ENCODE data around the gene ZNF576.
A peak's percentile ranks its signal among the peaks of the same experiment; 100 is the strongest.
"Not testable (repeated sequence)": the region's sequence is repeated elsewhere in the genome, so short reads cannot be mapped to it uniquely, and the experiment has no call there.

The ZNF576 gene

GRCh38 chr19:43595999-43596841, at the start of gene ZNF576, which contains the start of gene IRGQ:
Gene ZNF576, plus strand, starts transcription at chr19:43596595. Its CDS starts 514 bp downstream, at chr19:43597109.
Gene IRGQ, minus strand, starts transcription at chr19:43596134. Its CDS starts 796 bp downstream, at chr19:43595338.
- Histone ChIP-seq H3K9me3 (ENCODE audit: control insufficient read depth, insufficient read depth, low read depth, low read length) (no peaks in the 10 kb centered on the region), H3K27me3 (ENCODE audit: control insufficient read depth, insufficient read depth, low read length) (no peaks in the 10 kb centered on the region), H3K27ac (ENCODE audit: low read depth, low read length) (peak within 1 kb of the TSS; percentile 98), H3K36me3 (ENCODE audit: control insufficient read depth, insufficient read depth, low read length) (peaks cover 37% of the 10 kb centered on the region), H3K4me3 (ENCODE audit: low read depth, low read length) (peak within 1 kb of the TSS; percentile 93), H3K9ac (ENCODE audit: low read length) (peak within 1 kb of the TSS; percentile 98), H3K4me1 (ENCODE audit: control insufficient read depth, insufficient read depth, low read length) (peaks cover 5% of the 10 kb centered on the region; the same call in 1 of the 2 replicates)

GRCh38 chr19:43547926-43548325, 48.5 kb upstream of the ZNF576 start:
- peaks cover 48% of the 10 kb centered on the region for H3K36me3 ChIP-seq (ENCODE audit: control insufficient read depth, insufficient read depth, low read length)

GRCh38 chr19:43548706-43549105, 47.7 kb upstream of the ZNF576 start:
- no peak overlapping the region for H3K27ac ChIP-seq (ENCODE audit: low read depth, low read length)
- no peak overlapping the region for H3K9ac ChIP-seq (ENCODE audit: low read length)
- no peaks in the 10 kb centered on the region for H3K27me3 ChIP-seq (ENCODE audit: control insufficient read depth, insufficient read depth, low read length)
- no peaks in the 10 kb centered on the region for H3K4me1 ChIP-seq (ENCODE audit: control insufficient read depth, insufficient read depth, low read length)
- H3K9me3 ChIP-seq (ENCODE audit: control insufficient read depth, insufficient read depth, low read depth, low read length), result no peaks in the 10 kb centered on the region
- H3K4me3 ChIP-seq (ENCODE audit: low read depth, low read length), result no peak overlapping the region
- peaks cover 48% of the 10 kb centered on the region for H3K36me3 ChIP-seq (ENCODE audit: control insufficient read depth, insufficient read depth, low read length)

More at GRCh38 chr19:43547926-43548325, 48.5 kb upstream of the ZNF576 start:
- not testable (repeated sequence) for H3K27me3 ChIP-seq (ENCODE audit: control insufficient read depth, insufficient read depth, low read length); H3K27ac ChIP-seq (ENCODE audit: low read depth, low read length); H3K9ac ChIP-seq (ENCODE audit: low read length); H3K4me3 ChIP-seq (ENCODE audit: low read depth, low read length); H3K9me3 ChIP-seq (ENCODE audit: control insufficient read depth, insufficient read depth, low read depth, low read length); H3K4me1 ChIP-seq (ENCODE audit: control insufficient read depth, insufficient read depth, low read length)

GRCh38 chr19:43551399-43552197, 44.8 kb upstream of the ZNF576 start:
- Histone ChIP-seq H3K4me3 (ENCODE audit: low read depth, low read length) (no peak overlapping the region), H3K36me3 (ENCODE audit: control insufficient read depth, insufficient read depth, low read length) (peaks cover 44% of the 10 kb centered on the region), H3K27me3 (ENCODE audit: control insufficient read depth, insufficient read depth, low read length) (no peaks in the 10 kb centered on the region), H3K4me1 (ENCODE audit: control insufficient read depth, insufficient read depth, low read length) (no peaks in the 10 kb centered on the region), H3K9me3 (ENCODE audit: control insufficient read depth, insufficient read depth, low read depth, low read length) (no peaks in the 10 kb centered on the region), H3K27ac (ENCODE audit: low read depth, low read length) (no peak overlapping the region), H3K9ac (ENCODE audit: low read length) (no peak overlapping the region)

- Histone ChIP-seq H3K4me3 (ENCODE audit: low read depth, low read length) (no peak overlapping the region), H3K9ac (ENCODE audit: low read length) (no peak overlapping the region), H3K4me1 (ENCODE audit: control insufficient read depth, insufficient read depth, low read length) (no peaks in the 10 kb centered on the region), H3K27ac (ENCODE audit: low read depth, low read length) (no peak overlapping the region), H3K27me3 (ENCODE audit: control insufficient read depth, insufficient read depth, low read length) (no peaks in the 10 kb centered on the region), H3K9me3 (ENCODE audit: control insufficient read depth, insufficient read depth, low read depth, low read length) (no peaks in the 10 kb centered on the region), H3K36me3 (ENCODE audit: control insufficient read depth, insufficient read depth, low read length) (peaks cover 44% of the 10 kb centered on the region)
Measured at GRCh38 chr19:43552198-43552450, 44.3 kb upstream of the ZNF576 start.

- Histone ChIP-seq H3K9ac (ENCODE audit: low read length) (no peak overlapping the region), H3K36me3 (ENCODE audit: control insufficient read depth, insufficient read depth, low read length) (peaks cover 44% of the 10 kb centered on the region), H3K27ac (ENCODE audit: low read depth, low read length) (no peak overlapping the region)
Measured at GRCh38 chr19:43552616-43553015, 43.8 kb upstream of the ZNF576 start.

GRCh38 chr19:43553656-43554055, 42.7 kb upstream of the ZNF576 start:
- Histone ChIP-seq H3K4me1 (ENCODE audit: control insufficient read depth, insufficient read depth, low read length) (no peaks in the 10 kb centered on the region), H3K27ac (ENCODE audit: low read depth, low read length) (no peak overlapping the region), H3K36me3 (ENCODE audit: control insufficient read depth, insufficient read depth, low read length) (peaks cover 49% of the 10 kb centered on the region), H3K9me3 (ENCODE audit: control insufficient read depth, insufficient read depth, low read depth, low read length) (no peaks in the 10 kb centered on the region), H3K27me3 (ENCODE audit: control insufficient read depth, insufficient read depth, low read length) (no peaks in the 10 kb centered on the region), H3K9ac (ENCODE audit: low read length) (no peak overlapping the region), H3K4me3 (ENCODE audit: low read depth, low read length) (no peak overlapping the region)

More at GRCh38 chr19:43552616-43553015, 43.8 kb upstream of the ZNF576 start:
- Histone ChIP-seq H3K4me3 (ENCODE audit: low read depth, low read length) (no peak overlapping the region), H3K9me3 (ENCODE audit: control insufficient read depth, insufficient read depth, low read depth, low read length) (no peaks in the 10 kb centered on the region), H3K27me3 (ENCODE audit: control insufficient read depth, insufficient read depth, low read length) (no peaks in the 10 kb centered on the region), H3K4me1 (ENCODE audit: control insufficient read depth, insufficient read depth, low read length) (no peaks in the 10 kb centered on the region)

- H3K9ac ChIP-seq (ENCODE audit: low read length), result no peak overlapping the region
- H3K9me3 ChIP-seq (ENCODE audit: control insufficient read depth, insufficient read depth, low read depth, low read length), result no peaks in the 10 kb centered on the region
- H3K4me1 ChIP-seq (ENCODE audit: control insufficient read depth, insufficient read depth, low read length), result no peaks in the 10 kb centered on the region
- no peak overlapping the region for H3K27ac ChIP-seq (ENCODE audit: low read depth, low read length)
- peaks cover 46% of the 10 kb centered on the region for H3K36me3 ChIP-seq (ENCODE audit: control insufficient read depth, insufficient read depth, low read length)
- H3K27me3 ChIP-seq (ENCODE audit: control insufficient read depth, insufficient read depth, low read length), result no peaks in the 10 kb centered on the region
- no peak overlapping the region for H3K4me3 ChIP-seq (ENCODE audit: low read depth, low read length)
Measured at GRCh38 chr19:43554317-43554895, 42.0 kb upstream of the ZNF576 start.

- Histone ChIP-seq H3K27ac (ENCODE audit: low read depth, low read length) (no peak overlapping the region), H3K4me1 (ENCODE audit: control insufficient read depth, insufficient read depth, low read length) (no peaks in the 10 kb centered on the region), H3K9ac (ENCODE audit: low read length) (no peak overlapping the region), H3K4me3 (ENCODE audit: low read depth, low read length) (no peak overlapping the region), H3K9me3 (ENCODE audit: control insufficient read depth, insufficient read depth, low read depth, low read length) (no peaks in the 10 kb centered on the region), H3K27me3 (ENCODE audit: control insufficient read depth, insufficient read depth, low read length) (no peaks in the 10 kb centered on the region), H3K36me3 (ENCODE audit: control insufficient read depth, insufficient read depth, low read length) (peaks cover 47% of the 10 kb centered on the region)
Measured at GRCh38 chr19:43555185-43555770, 41.1 kb upstream of the ZNF576 start.

- no peaks in the 10 kb centered on the region for H3K9me3 ChIP-seq (ENCODE audit: control insufficient read depth, insufficient read depth, low read depth, low read length)
- no peaks in the 10 kb centered on the region for H3K4me1 ChIP-seq (ENCODE audit: control insufficient read depth, insufficient read depth, low read length)
- H3K9ac ChIP-seq (ENCODE audit: low read length), result no peak overlapping the region
- H3K27me3 ChIP-seq (ENCODE audit: control insufficient read depth, insufficient read depth, low read length), result no peaks in the 10 kb centered on the region
- no peak overlapping the region for H3K4me3 ChIP-seq (ENCODE audit: low read depth, low read length)
- peaks cover 36% of the 10 kb centered on the region for H3K36me3 ChIP-seq (ENCODE audit: control insufficient read depth, insufficient read depth, low read length)
- no peak overlapping the region for H3K27ac ChIP-seq (ENCODE audit: low read depth, low read length)
Measured at GRCh38 chr19:43560687-43561086, 35.7 kb upstream of the ZNF576 start.
